Activated CD8-positive, alpha-beta memory T cell treated with anti-CD3 and anti-CD28 coated beads for 48 hours (primary cell): Measurements from ENCODE around the gene CHD2.
"Not testable (repeated sequence)": the region's sequence is repeated elsewhere in the genome, so short reads cannot be mapped to it uniquely, and the experiment has no call there.

Experiments
- DNase-seq, 3 experiments: peaks; one replicate each; pipeline ENCODE4 v3.0.0-alpha.2; 2020; ENCODE audit warnings: low read depth in 2 of 3, low spot score in 2 of 3

Gene CHD2

DNA sequence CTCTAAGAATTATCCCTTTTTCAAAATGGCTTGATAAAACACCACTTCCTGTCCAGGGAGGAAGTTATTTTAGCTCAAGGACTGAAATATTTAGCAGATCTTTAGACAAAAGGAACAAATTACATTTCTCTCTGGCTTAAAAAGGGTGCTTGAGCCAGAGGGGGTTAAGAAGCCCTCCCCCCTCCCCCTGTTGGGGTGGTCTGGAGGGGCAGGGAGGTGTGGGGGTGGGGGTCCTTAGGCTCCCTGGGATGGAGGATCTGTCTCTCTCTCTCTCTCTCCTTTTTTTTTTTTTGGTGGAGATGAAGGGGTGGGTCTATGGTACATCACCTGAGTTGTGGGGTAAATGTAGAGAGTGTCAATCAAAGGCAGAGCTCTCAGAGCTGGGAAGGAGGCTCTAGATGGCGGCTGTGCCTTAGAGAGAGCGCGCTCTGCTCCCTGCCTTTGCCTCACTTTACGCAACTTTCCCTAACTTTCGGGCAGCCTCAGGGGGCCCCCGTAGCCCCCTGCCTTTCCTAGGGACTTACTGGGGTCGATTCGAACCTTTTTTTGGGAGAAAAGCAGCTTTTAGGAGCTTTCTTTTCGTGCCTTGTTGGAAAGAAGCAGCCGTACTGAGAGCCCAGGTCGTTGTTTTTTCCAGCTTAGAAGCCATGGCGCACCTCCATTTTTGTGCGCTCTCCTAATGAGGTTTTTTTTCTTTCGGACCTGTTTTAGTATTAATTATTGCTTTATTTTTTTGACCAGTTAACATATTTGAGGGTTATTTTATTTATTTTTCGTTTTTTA, at the start of gene CHD2:
CHD2 (plus strand) TSS at position 377 of the 783 bp plus-strand sequence. CDS start 914 bp downstream, outside the sequence.
- peak; percentile 31 to 58 (median 42) for DNase-seq

DNA sequence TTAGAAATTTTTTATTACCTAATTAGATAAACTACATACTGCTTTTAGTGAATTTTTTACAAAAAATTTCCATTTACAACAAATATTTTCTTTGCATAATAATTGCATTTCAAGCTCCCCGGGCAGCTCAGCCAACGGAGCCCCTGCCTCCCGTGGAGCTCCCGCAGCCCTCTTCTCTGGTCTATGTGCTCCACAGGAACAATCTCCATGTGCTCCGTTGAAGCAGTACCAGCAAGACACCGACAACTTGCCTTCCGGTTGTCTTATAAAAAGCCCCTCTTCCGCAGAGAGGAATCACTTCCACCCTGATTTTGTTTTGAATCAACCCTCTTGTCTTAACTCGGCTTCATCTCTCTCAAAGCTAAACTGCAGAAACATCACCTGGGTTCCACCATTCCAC, 46.9 kb upstream of the CHD2 start:
- DNase-seq, result no peak

DNA sequence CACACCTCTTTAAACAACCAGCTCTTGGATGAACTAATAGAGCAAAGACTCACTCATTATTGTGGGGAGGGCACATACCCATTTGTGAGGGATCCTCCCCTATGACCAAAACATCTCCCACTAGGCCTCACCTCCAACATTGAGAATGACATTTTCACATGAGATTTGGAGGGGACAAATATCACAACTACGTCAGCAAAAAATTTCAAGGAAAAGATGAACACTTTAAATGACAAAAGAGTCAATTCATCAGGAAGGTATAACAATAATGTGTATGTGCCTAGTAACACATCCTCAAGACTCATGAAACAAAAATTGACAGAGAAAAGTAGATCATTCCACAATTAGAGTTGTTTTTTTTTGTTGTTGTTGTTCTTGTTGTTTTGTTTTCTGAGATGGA, 38.4 kb upstream of the CHD2 start:
- DNase-seq, result no peak

DNA sequence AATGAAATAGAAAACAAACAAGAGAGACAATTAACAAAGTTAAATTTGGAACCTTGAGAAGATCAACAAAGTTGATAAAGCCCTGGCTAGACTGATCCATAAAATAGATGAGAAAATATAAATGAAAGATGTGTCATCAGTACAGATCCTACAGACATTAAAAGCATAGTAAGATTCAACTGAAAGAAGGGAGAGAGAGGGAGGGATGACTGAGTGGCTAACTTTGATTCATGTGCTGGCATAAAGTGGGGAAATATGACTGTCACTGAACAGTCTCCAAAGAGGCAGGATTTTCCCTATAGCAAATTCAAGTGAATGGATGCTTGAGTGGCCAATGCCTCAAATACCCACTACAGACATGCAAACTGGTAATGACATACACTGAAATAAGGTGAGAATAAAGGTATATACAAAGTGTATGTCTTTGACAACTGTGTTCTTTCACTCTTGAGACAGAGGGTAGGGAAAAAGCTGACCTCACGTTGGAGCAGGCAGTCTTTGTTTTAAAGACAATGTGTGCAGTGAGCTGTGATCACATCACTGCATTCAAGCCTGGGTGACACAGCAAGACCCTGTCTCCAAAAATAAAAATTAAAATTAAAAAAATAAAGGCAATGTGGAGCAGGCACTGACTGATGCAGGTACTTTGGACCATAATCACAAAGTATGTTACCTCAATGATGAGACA, 35.9 kb upstream of the CHD2 start:
- no peak for DNase-seq

DNA sequence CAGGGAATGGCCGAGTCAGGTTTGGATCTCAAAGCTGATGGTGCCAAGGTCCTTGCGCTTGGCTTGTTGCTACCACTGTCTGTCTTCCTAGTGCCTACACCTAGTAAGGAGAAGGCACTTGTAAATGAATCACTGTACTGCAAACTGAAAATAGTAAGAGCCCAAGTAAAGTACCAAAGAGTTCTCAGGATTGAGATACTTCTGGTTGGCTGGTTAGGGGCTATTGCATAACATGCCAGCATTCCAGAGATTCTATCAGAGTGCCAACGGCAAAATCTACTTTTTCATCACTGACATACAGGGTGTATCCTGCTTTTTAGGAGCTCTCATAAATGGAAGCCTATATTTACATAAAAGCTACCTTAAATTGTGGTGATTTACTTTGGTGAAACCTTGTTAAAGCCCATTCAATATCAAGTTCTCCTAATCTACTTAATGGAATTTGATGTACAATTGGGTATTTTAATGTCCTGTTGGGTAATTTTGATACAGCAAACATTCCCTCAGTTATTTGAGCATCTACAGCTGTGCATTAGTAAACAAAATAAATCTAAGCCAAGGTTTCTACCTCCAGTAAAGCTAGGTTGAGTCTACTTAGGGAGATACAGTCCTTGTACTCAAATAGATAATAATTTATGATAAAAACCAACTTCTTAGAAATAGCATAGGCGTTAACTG, 30.7 kb upstream of the CHD2 start:
- DNase-seq, result no peak

DNA sequence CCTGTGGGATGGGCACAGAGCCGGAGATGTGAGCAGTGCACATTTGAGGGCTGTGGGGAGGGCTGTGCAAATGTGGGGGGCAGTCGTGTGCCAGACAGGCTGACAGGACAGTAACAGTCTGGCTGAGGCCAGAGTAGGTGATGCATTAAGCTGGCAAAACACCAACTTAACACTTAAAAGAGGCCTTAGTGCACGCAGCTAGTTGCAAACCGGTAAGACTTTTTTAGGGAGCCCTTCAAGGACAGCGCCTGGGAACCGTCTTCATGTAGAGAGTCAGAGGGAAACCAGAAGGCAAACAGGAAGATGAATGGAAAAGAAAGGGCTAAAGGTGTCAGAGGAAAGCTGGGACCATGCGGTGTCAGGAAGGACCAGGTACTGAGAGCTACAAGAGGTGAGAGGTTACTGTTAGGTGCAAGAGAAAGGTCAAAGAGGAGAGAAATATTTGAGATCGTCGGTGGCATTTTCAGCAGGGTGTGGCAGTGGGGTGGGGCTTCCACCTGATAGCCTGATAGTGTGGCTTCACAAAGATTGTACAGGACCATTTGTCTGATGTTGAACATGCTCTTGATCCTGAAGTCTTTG, 30.0 kb upstream of the CHD2 start:
- no peak for DNase-seq

DNA sequence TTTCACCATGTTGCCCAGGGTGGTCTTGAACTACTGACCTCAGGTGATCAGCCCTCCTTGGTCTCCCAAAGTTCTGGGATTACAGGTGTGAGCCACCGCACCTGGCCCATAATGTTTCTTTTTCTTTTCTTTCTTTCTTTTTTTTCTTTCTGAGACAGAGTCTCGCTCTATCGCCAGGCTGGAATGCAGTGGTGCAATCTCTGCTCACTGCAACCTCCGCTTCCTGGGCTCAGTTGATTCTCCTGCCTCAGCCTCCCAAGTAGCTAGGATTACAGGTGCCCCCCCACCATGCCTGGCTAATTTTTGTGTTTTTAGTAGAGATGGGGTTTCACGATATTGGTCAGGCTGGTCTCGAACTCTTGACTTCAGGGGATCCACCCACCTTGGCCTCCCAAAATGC, 27.2 kb upstream of the CHD2 start:
- DNase-seq, result not testable (repeated sequence)

DNA sequence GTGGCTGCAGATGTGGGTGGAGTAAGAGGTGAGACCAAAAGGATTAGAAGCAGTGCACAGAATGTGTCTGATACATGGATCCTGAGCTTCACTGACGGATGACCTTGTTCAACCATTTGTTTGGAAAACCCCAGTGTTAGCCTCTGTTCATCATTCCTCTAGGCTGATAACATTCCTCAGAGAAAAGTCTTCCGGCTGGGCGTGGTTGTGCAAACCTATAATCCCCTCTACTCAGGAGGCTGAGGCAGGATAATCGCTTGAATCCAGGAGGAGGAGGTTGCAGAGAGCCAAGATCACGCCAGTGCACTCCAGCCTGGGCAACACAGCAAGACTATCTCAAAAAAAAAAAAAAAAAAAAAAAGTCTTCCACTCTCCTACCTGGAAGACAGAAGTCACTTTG, 23.1 kb upstream of the CHD2 start:
- no peak for DNase-seq

DNA sequence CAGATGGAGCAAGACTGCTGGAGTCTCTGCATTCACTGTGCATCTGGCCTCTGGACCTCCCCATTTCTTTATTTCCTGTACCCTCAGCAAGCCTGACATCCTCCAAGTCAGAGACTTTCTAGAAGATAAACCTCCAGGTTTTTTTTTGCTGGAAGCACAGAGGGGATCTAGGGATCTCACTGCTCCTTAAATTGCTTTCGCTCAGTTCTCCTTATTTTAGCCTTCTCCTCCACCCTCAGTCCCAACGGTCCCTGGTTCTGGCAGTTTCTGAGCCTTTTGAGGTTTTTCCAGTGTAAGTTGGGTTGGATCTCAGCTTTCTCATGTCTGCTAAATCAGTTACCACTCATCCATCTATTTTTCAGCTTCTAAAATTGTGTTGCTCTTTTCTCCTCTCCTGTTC, 22.7 kb upstream of the CHD2 start:
- DNase-seq, result no peak

DNA sequence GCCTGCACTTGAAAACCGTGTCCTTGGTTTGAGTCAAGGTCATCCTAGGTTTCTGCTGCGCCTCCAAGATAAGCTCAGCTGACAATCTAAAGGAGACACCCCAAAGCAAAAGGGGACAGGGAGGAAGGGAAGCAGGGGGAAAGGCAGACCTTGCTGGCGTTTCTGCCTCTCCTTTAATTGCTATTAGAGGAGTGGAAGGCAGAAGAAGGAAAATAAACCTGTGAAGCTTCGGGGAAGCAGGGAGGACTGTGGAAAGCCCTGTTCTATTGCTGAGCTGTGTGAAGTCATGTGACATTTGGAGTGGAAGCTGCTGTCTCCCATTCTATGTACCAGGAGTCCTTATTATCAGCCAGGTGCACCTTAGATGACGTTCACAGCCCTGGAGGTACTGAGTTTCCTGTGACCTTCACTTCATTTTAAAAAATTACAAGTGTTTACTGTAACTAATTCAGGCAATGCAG, 21.5 kb upstream of the CHD2 start:
- no peak for DNase-seq

DNA sequence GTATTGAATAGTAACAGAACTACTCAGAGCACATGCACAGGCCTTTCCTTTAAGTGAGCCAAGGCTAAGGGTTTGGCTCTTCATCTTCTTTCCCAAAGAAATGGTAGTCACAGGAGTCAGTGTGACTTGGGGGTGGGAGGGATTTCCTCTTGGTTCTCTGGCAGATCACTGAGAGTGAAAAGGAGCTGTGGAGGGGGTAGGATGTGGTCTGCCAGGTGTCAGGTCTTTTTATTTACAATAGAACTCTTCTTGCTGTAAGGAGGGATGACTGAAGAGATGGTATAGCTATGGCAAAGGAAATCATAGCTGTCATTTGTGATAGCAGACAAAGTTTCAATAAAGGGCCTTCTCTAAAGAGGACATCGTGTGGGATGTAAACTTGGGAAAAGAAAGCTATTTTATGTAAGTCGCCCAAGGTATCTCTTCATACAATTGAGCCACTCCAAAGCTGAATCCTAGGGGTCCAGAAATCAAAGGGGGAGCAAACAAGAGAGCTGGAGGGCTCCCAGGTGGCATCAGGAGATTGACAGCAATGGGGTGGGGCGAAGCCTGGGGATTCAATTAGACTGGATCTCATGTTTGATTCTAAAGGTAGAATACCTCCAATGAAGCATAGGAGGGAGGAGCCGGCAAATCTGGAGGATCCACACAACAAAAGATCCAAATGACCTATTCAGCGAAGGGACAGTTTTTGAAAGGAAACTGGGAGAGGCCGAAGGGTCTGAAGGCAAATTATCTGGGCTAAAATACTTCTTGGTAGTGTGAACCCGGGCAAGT, 20.0 kb upstream of the CHD2 start:
- DNase-seq, result no peak

DNA sequence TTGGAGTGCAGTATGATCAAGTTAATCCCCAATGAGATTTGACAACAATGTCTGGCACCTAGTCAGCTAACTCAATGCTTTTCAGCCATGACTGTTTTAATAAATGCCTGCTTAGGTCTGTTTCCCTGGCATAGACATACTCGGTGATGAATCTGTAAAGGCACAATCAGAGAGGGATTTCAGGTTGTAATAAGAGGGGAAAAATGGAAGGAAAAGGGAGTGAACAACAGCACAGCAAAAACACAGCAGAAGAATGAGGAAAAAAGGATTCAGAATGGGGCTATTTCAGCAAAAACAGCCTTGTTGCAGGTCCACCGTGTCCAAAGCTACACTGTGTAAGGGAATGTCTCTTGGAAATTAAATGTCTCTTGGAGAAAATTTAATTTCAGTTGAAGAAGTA, 19.3 kb upstream of the CHD2 start:
- no peak for DNase-seq

DNA sequence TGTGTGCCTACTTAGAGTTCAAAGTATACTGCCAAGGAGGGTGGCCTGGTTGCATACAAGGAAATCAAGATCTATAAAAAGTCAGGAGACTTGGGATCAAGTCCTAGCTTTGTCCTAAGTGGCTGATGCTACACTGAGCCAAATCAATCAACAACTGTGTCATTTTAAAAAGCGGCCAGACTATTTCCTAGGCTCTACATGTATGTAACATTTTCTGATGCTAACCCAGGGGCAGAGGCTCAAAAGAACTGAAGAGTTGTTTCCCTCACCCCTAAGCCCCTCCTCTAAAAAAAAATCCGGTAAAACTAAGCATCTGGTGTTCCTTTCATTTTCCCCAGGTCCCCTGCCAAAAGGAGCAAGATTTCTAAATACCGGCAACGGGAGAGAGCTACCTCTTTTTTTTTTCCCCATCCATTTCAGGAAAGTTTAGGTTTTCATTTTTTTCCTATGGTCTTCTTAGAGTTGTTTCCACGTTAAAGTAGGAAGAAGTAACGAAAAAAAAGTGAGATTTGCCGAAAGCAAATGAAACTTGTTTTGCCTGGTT, 18.8 kb upstream of the CHD2 start:
- DNase-seq, result no peak

DNA sequence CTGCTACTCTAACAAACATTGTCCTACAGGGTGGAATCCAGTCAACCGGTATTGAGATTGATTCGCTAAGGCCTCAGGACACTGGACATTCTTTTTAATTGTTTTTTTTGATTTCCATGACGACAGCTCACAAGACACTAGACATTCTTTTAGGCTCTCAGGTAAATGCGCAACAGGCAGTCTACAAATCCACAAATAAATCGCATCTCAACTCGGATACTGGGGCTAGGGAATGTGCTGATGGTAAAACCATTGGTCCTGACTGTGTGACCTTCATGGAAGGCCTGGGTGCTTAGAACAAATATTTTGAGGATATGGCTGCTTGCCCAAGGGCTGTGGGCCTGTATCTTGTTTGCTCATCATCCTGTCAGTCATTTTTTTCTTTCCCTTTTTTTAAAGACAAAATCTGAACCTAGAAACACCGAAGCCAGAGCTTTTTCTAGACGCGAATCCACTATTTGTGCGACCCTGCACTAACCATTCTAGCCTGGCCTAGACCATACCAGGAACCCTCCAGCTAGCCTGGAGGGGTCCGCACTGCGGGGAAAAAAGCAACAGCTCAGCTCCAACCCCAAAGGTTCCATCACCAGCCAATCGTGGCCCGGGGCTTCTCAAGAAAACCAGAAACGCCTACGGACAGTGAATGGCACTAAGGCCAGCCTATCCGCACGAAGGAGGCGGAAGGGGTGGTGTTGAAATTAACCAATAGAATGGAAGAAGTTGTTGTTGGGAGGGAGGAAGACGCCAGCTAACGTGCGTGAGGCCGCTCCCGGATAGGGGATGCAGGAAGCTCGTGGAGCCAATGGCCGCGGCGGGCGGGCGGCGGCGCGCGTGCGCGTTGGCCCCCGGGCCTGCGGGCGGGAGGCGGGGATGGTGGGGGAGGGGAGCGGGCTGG, 18.1 kb upstream of the CHD2 start:
- DNase-seq, result peak; percentile 96 to 99 (median 96)

DNA sequence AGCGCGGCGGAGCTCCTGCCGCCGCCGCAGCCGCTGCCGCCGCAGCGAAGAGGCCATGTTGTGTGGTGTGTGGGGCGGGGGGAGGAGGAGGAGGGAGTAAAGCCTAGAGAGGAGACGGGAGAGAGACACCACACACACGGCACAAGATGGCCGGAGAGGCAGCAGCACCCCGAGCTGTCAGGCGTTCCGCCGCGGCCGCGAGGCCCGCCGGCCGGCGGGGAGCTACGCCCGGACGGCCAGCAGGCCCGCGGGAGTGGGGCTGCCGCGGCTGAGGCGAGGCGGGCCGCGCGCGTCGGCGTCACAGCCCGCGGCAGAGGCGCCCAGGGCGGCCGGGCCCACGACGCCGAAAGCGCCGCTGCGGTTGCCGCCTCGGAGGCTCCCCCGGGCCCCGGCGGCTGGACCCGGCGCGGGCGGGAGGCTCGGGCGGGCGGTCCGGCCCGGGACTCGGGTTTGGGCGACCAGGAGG, 17.4 kb upstream of the CHD2 start:
- no peak for DNase-seq

DNA sequence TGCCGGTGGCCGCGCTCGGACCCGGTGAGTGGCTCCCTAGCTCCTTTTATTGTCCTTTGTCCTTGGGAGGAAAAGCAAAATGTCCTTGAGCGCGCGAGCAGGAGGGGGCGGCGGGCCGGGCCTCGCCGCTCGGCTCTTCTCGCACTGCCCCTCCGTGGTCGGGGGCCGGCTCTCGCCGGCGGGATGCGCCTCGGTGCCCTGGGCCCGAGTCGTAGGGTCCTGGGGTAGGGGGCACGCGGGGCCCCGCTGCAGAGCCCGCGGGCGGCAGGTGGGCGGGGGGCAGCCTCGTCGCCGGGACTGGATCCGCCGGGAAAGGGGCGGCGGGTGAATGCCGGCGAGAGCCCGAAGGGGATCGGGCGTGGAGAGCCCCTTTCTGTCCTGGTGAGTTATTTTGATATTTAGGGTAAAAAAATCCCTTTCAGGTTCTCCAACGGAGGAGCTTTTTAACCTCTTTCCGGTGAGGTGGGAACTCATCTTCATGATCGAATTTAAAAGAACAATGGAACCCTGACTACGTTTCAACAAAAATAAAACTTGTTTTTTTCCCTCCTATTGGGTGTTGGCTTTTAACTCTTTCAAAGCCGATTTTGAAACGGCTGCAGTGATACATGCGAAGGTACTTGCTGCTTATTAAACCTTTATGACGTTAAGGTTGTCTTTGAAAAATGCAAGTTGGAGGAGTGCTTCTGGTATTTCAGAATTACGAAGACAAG, 16.8 kb upstream of the CHD2 start:
- DNase-seq, result peak in 1 of 3 experiments; percentile 36

DNA sequence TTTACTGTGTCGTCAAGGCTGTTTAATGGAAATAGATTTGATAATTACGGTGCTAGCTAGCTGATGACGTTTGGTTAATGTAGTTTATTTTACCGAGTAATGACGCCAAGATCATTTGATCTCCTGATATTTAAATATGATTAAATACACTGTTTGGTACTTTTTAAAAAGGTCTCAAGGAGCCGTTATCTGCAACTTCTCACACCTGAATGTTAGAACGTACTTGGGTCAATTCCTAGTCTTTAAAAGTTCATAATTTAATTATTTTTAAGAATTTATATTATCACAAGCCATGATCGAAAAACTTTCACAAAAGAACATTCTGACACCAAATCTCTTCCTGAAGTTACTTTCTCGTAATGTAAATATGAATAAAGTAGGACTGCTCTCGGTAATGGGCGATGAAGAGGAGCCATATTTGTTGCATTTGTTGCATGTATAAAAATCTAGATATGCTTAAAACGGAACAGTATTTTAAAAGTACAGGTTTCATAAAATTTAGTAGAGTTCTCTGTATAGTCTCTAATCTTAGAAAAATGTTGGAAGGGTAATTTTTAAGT, 16.2 kb upstream of the CHD2 start:
- no peak for DNase-seq

DNA sequence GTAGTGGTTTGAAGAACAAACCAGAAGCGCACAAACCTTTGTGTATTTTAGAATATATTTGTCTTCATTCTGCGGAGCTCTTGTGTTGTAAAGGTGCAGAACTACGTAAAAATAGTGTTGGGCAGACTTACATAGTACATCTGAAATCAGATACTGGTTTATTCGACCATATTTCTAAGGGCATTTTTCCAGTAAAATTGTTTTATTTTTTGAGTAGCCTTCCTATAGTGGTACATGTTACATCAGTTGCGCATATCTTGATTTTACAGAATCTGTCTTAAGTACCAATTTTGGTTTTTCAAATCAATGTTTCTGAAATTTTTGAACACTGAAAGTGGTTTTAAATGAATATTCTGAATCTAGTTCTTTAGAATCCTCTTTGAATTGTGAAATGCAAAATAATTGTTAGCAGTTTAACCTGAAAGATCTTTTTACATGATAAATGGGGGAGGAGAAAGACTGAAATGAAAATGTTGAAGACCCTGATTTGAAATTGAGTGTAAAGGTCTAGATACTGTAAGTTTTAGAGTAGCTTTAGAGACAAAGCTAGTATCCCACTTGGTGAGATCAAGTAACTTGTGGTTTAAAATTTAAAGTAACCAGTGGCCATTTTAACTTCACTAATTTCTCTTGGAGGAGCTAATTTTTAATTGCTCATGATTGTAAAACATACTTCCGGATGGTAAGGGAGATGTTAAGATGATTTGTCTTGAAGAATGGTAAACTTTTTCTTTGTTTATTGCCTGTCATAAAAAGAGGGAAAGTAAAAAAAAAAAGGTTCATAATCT, 15.5 kb upstream of the CHD2 start:
- no peak for DNase-seq
